Pancreas (tissue), 10 donors: ENCODE results near the gene CISTR. TPM values are rescaled to one million over a fixed set of nuclear protein-coding genes. Genes with fewer than 3 reads are reported as not detected.
A peak's percentile ranks its signal among the peaks of the same experiment; 100 is the strongest.

ENCODE experiments used
- ATAC-seq, 4 donors: fragments of 200-7000 bp; cut with Tn5 transposase; one replicate each; pipeline versions ENCODE4 v1.8.0 to v1.9.1; 2020; ENCODE audit warnings: mild to moderate bottlenecking in 4 of 4, moderate library complexity in 4 of 4
- DNase-seq, 6 donors: peaks; one replicate each; pipeline ENCODE4 v3.0.0-alpha.2; 2020
- FAIRE-seq: peaks from 2 replicates; lab custom pipeline; 2012; peaks lifted over from hg19 to GRCh38; lab: Jason Lieb, UNC
- H3K27ac ChIP-seq, 4 donors: fragments of 200-600 bp; sonication (generic); 1 replicate in 3 of 4; 2 replicates in 1 of 4; pipeline versions ENCODE4 v1.5.0 to v1.8.0; 2020
- H3K27me3 ChIP-seq, 4 donors: fragments of 200-600 bp; one replicate each; pipeline ENCODE4 v1.8.0; 2021
- H3K36me3 ChIP-seq, 3 donors: fragments of 200-600 bp; sonication (generic) in 1 of 3; one replicate each; pipeline versions ENCODE4 v1.5.0 to v1.8.0; 2020 to 2021
- H3K4me1 ChIP-seq, 3 donors: fragments of 200-600 bp; one replicate each; pipeline ENCODE4 v1.8.0; 2021
- H3K4me3 ChIP-seq, 4 donors: fragments of 200-600 bp; sonication (generic) in 2 of 4; one replicate each; pipeline versions ENCODE4 v1.5.0 to v1.8.0; 2020 to 2021
- H3K9me3 ChIP-seq, 4 donors: fragments of 200-600 bp; one replicate each; pipeline ENCODE4 v1.8.0; 2021
- CTCF ChIP-seq, 4 donors: fragments of 200-600 bp; sonication (generic) in 3 of 4; IDR thresholded peaks; one replicate each; pipeline versions ENCODE4 v1.5.0 to v1.8.0; 2021; ENCODE audit warnings: antibody characterized with exemption in 4 of 4
- WGBS, 2 donors: extraction: QIAGEN DNeasy Blood & Tissue Kit; methylation state at CpG; one replicate each; pipeline ENCODE4 v1.1.7; 2013; 5-methylcytosine and 5-hydroxymethylcytosine counted together
- intact Hi-C, 3 donors: fragments of 100-400 bp; cut with DNase I; formaldehyde crosslinking; loops; one replicate each; pipeline versions ENCODE4 v1.11.1 to v1.14.2; 2022
- polyA plus RNA-seq, 2 donors: library from polyadenylated mRNA; stranded (reverse); fragments of 200-250 nt; gene quantifications; one replicate each; pipeline ENCODE4 v1.2.3, GENCODE V29; 2013
- total RNA-seq, 6 donors: library from RNA; stranded (reverse); fragmentation: NEBNext Ultra II Directional in 4 of 6; extraction: Animal tissue kit (Norgen Biotek cat#: 25700) in 4 of 6; gene quantifications; one replicate each; pipeline versions ENCODE4 v1.2.1 to v1.2.4, GENCODE V29; 2021 to 2023
- donor health status: healthy with polysubstance abuse.
- donor health status: DM: no; HTN: no; CAD: no; lungs with moderate emphysema.
- donor health status: DM: no; HTN: no; CAD: no.
- donor health status: control.
- donor health status: control.
- donor health status: Bipolar disorder and iron deficiency.
- donor health status: DM: yes; HTN: yes; CAD: no.
- donor health status: DM: no; HTN: no; CAD: no.
- donor health status: DM: no; HTN: no; CAD: no.
- donor health status: DM: yes; HTN: yes; CAD: no.

Gene CISTR
- total and polyA plus RNA-seq, 8 donors = not detected

- FAIRE-seq = no peak
- H3K4me3 ChIP-seq = no peak overlapping the region
- H3K4me1 ChIP-seq = peaks cover 0 to 9% (median 0%) of the 10 kb centered on the region in 3 donors
- no peaks in the 10 kb centered on the region for H3K27me3 ChIP-seq
- no peak for DNase-seq
- no peaks in the 10 kb centered on the region for H3K9me3 ChIP-seq
- H3K27ac ChIP-seq = no peak overlapping the region
- 29 to 30% methylated on average over 7 of the region's 7 CpGs for WGBS, 2 donors
- ATAC-seq = no peak
- intact Hi-C loops = no loop called here
- no peak for TF ChIP-seq CTCF (IDR thresholded peaks at IDR 0.05)
- H3K36me3 ChIP-seq = no peaks in the 10 kb centered on the region
Observed at GRCh38 chr12:53754188-53754585, 2.4 kb upstream of the CISTR start.

- intact Hi-C loops = no loop called here
- ATAC-seq (no peak), FAIRE-seq (no peak), DNase-seq (no peak)
- peaks cover 0 to 6% (median 1%) of the 10 kb centered on the region in 4 donors for H3K27me3 ChIP-seq
- H3K27ac ChIP-seq = no peak overlapping the region
- H3K4me3 ChIP-seq = no peak overlapping the region
- no peaks in the 10 kb centered on the region for H3K36me3 ChIP-seq
- 89 to 94% methylated on average over 3 of the region's 3 CpGs for WGBS, 2 donors
- peaks cover 0 to 9% (median 0%) of the 10 kb centered on the region in 3 donors for H3K4me1 ChIP-seq
- H3K9me3 ChIP-seq = no peaks in the 10 kb centered on the region
- no peak for TF ChIP-seq CTCF (IDR thresholded peaks at IDR 0.05)
Observed at GRCh38 chr12:53752621-53753020, 842 bp upstream of the CISTR start.

- no peaks in the 10 kb centered on the region for H3K36me3 ChIP-seq
- peaks cover 0 to 9% (median 0%) of the 10 kb centered on the region in 3 donors for H3K4me1 ChIP-seq
- ATAC-seq = no peak
- intact Hi-C loops = no loop called here
- TF ChIP-seq CTCF (IDR thresholded peaks at IDR 0.05) = no peak
- peak overlapping the region in 1 of 4 donors; percentile 55 for H3K4me3 ChIP-seq
- H3K27me3 ChIP-seq = peaks cover 0 to 6% (median 3%) of the 10 kb centered on the region in 4 donors
- DNase-seq = no peak
- H3K9me3 ChIP-seq = no peaks in the 10 kb centered on the region
- peak overlapping the region in 1 of 4 donors; percentile 58 for H3K27ac ChIP-seq
- WGBS, 2 donors = 69 to 75% methylated on average over 13 of the region's 13 CpGs
- FAIRE-seq = no peak
Observed at GRCh38 chr12:53752192-53752601, 418 bp upstream of the CISTR start.

GRCh38 chr12:53750812-53751335 lies 905 bp downstream of the CISTR start:
- Histone ChIP-seq H3K9me3 (no peaks in the 10 kb centered on the region), H3K27ac (peak overlapping the region in 3 of 4 donors; percentile 28 to 58 (median 53)), H3K27me3 (peaks cover 0 to 6% (median 3%) of the 10 kb centered on the region in 4 donors), H3K4me3 (peak overlapping the region; percentile 18 to 55 (median 40)), H3K36me3 (no peaks in the 10 kb centered on the region), H3K4me1 (peaks cover 0 to 9% (median 0%) of the 10 kb centered on the region in 3 donors)
- FAIRE-seq = no peak
- peak in 2 of 6 donors; percentile 35 to 40 for DNase-seq
- whole genome bisulfite sequencing, 2 donors = 11 to 12% methylated on average over 30 to 36 of the region's 36 CpGs
- ATAC-seq = peak; percentile 29 to 52 (median 44)
- intact Hi-C loops = no loop called here
- no peak for TF ChIP-seq CTCF (IDR thresholded peaks at IDR 0.05)
